K562 (cell line): Measurements from ENCODE around the gene LAMB4. TPM values are rescaled to one million over a fixed set of nuclear protein-coding genes. Genes with fewer than 3 reads are reported as not detected.

Experiments used
- ARID2 ChIP-seq: fragments of 450-650 bp; IDR thresholded peaks from 2 replicates; pipeline ENCODE4 v1.6.1; 2017; ENCODE audit warnings: antibody characterized with exemption, mild to moderate bottlenecking
- ARNT ChIP-seq, 2 experiments: fragments of 450-650 bp; IDR thresholded peaks; 2 replicates each; pipeline ENCODE4 v1.6.1; 2016; ENCODE audit warnings: mild to moderate bottlenecking in 1 of 2
- BCL6 ChIP-seq: fragments of 250-450 bp; sonication (Bioruptor Pico); IDR thresholded peaks from 2 replicates; pipeline ENCODE4 v1.4.0; 2020
- BRD9 ChIP-seq: fragments of 450-650 bp; IDR thresholded peaks from 2 replicates; pipeline ENCODE4 v1.6.1; 2018; ENCODE audit warnings: low read depth; ENCODE audit not compliant: partially characterized antibody
- CBX2 ChIP-seq: fragments of 200-600 bp; sonication (generic); IDR thresholded peaks from one replicate; pipeline ENCODE4 v1.6.1; 2012; ENCODE audit warnings: mild to moderate bottlenecking, low read length, inconsistent platforms; ENCODE audit not compliant: insufficient read depth, poor library complexity, severe bottlenecking
- CREM ChIP-seq: IDR thresholded peaks from 2 replicates; pipeline ENCODE4 v1.6.1; 2014; ENCODE audit warnings: antibody characterized with exemption, low read depth
- DPF2 ChIP-seq: fragments of 450-650 bp; IDR thresholded peaks from 2 replicates; pipeline ENCODE4 v1.6.1; 2016
- HEY1 ChIP-seq: fragments of 250-450 bp; sonication (Bioruptor Pico); IDR thresholded peaks from 2 replicates; pipeline ENCODE4 v1.5.0; 2020; ENCODE audit warnings: mild to moderate bottlenecking, moderate library complexity, borderline replicate concordance
- MAZ ChIP-seq, 2 experiments: fragments of 450-650 bp in 1 of 2; sonication (generic) in 1 of 2; formaldehyde crosslinking; IDR thresholded peaks in 1 of 2; conservative IDR thresholded peaks in 1 of 2; 2 replicates each; pipeline versions ENCODE4 v1.4.0 to v1.5.0; 2020; ENCODE audit warnings: mild to moderate bottlenecking in 1 of 2, missing genetic modification reagents in 1 of 2
- MBD1 ChIP-seq: fragments of 250-450 bp; sonication (Bioruptor Pico); IDR thresholded peaks from 2 replicates; pipeline ENCODE4 v1.8.0; 2022; ENCODE audit warnings: inconsistent platforms
- MEF2A ChIP-seq: IDR thresholded peaks from 2 replicates; pipeline ENCODE4 v1.6.1; 2011; ENCODE audit warnings: low read depth, mild to moderate bottlenecking, low read length, moderate library complexity; ENCODE audit not compliant: control insufficient read depth
- MEF2D ChIP-seq: conservative IDR thresholded peaks from 2 replicates; pipeline ENCODE4 v1.6.1; 2016; ENCODE audit warnings: low read depth, missing genetic modification characterization, missing compliant biosample characterization
- NFE2 ChIP-seq: IDR thresholded peaks from 2 replicates; pipeline ENCODE4 v1.6.1; 2014; ENCODE audit warnings: antibody characterized with exemption, low read depth
- PBX2 ChIP-seq, 2 experiments: IDR thresholded peaks in 1 of 2; conservative IDR thresholded peaks in 1 of 2; 2 replicates each; pipeline ENCODE4 v1.6.1; 2016; ENCODE audit warnings: low read depth in 2 of 2, mild to moderate bottlenecking in 1 of 2, missing compliant biosample characterization in 1 of 2, missing genetic modification characterization in 1 of 2, moderate library complexity in 1 of 2
- POLR2AphosphoS2 ChIP-seq: IDR thresholded peaks from 2 replicates; pipeline ENCODE4 v1.6.1; 2012; ENCODE audit warnings: low read length, improper control_type of control experiment
- SMAD1 ChIP-seq: fragments of 150-350 bp; IDR thresholded peaks from 2 replicates; pipeline ENCODE4 v1.6.1; 2014; ENCODE audit warnings: low read length, low read depth; ENCODE audit not compliant: partially characterized antibody
- SMARCA4 ChIP-seq: fragments of 450-650 bp; IDR thresholded peaks from 2 replicates; pipeline ENCODE4 v1.6.1; 2016
- ZNF134 ChIP-seq: fragments of 250-450 bp; sonication (Bioruptor Pico); conservative IDR thresholded peaks from 2 replicates; pipeline ENCODE4 v1.4.0; 2020
- ZNF644 ChIP-seq: fragments of 200-800 bp; sonication (Bioruptor generic); IDR thresholded peaks from 2 replicates; pipeline ENCODE4 v1.6.1; 2016; ENCODE audit warnings: low read depth, missing genetic modification characterization, missing compliant biosample characterization
- ZNF778 ChIP-seq: fragments of 450-650 bp; formaldehyde crosslinking; IDR thresholded peaks from 2 replicates; pipeline ENCODE4 v1.4.0; 2020; ENCODE audit warnings: mild to moderate bottlenecking, moderate library complexity
- polyA plus RNA-seq, 8 experiments: library from polyadenylated mRNA; depleted of rRNA in 4 of 8; stranded (reverse) in 5 of 8; unstranded in 3 of 8; fragments of >200 nt; fragmentation: Nextera tagmentation in 2 of 8; fragmentation: Illumina TruSeq in 1 of 8; extraction: Ambion mirVana in 2 of 8; extraction: Trizol in 1 of 8; gene quantifications; 2 replicates each; pipeline versions ENCODE4 v1.2.1 to v1.2.3, GENCODE V29; 2011 to 2014; ENCODE audit warnings: inconsistent platforms in 1 of 8, missing spikeins in 1 of 8
- total RNA-seq, 7 experiments: library from RNA; depleted of rRNA in 6 of 7; stranded (reverse); fragments of >200 nt in 6 of 7; fragmentation: Illumina TruSeq in 2 of 7; extraction: Trizol in 2 of 7; gene quantifications; 2 replicates each; pipeline versions ENCODE4 v1.2.1 to v1.2.3, GENCODE V29; 2011 to 2021; ENCODE audit warnings: low replicate concordance in 1 of 7
- TF ChIP-seq, protein P1 (sequence below): fragments of 450-650 bp; IDR thresholded peaks from 2 replicates; pipeline ENCODE4 v1.6.1; 2016; ENCODE audit warnings: low read depth, mild to moderate bottlenecking, moderate library complexity
- TF ChIP-seq, protein P2 (sequence below): IDR thresholded peaks from 2 replicates; pipeline ENCODE4 v1.6.1; 2012; ENCODE audit warnings: low read depth, low read length, improper control_type of control experiment, borderline replicate concordance

LAMB4 gene
- total and polyA plus RNA-seq, 9 of the 15 experiments (the other 6 are each of a cell fraction or from before 2014, with no cell fraction given): 0.06 to 0.13 (median 0.07) TPM; not detected in 6

- TF ChIP-seq, protein P1, sequence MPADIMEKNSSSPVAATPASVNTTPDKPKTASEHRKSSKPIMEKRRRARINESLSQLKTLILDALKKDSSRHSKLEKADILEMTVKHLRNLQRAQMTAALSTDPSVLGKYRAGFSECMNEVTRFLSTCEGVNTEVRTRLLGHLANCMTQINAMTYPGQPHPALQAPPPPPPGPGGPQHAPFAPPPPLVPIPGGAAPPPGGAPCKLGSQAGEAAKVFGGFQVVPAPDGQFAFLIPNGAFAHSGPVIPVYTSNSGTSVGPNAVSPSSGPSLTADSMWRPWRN: 0 out of 2 replicates have a peak, but pooled peaks have one; percentile 10
- no peak for TF ChIP-seq BCL6 (CRISPR knock-in tag)
- peak; percentile 54; the same call in 1 of the 2 replicates for TF ChIP-seq HEY1 (CRISPR knock-in tag)
- TF ChIP-seq SMARCA4: peak; percentile 82; the same call in 1 of the 2 replicates
- TF ChIP-seq MBD1 (CRISPR knock-in tag): no peak
- peak in 1 of 2 experiments; percentile 28; a peak in 1 of 4 replicates for TF ChIP-seq MAZ (CRISPR knock-in tag; conservative IDR thresholded peaks at IDR 0.05 in 1 of 2, IDR thresholded peaks at IDR 0.05 in 1 of 2)
- TF ChIP-seq ZNF134: no peak
- no peak for TF ChIP-seq MEF2A
- no peak for TF ChIP-seq CBX2
- peak; percentile 85 for TF ChIP-seq DPF2
- TF ChIP-seq MEF2D (tag): no peak
- TF ChIP-seq PBX2 (CRISPR knock-in tag; IDR thresholded peaks at IDR 0.05; ENCODE audit: low read depth): no peak
- TF ChIP-seq PBX2 (tag; conservative IDR thresholded peaks at IDR 0.05; ENCODE audit: low read depth): no peak
- TF ChIP-seq SMAD1: no peak
- TF ChIP-seq, protein P2, sequence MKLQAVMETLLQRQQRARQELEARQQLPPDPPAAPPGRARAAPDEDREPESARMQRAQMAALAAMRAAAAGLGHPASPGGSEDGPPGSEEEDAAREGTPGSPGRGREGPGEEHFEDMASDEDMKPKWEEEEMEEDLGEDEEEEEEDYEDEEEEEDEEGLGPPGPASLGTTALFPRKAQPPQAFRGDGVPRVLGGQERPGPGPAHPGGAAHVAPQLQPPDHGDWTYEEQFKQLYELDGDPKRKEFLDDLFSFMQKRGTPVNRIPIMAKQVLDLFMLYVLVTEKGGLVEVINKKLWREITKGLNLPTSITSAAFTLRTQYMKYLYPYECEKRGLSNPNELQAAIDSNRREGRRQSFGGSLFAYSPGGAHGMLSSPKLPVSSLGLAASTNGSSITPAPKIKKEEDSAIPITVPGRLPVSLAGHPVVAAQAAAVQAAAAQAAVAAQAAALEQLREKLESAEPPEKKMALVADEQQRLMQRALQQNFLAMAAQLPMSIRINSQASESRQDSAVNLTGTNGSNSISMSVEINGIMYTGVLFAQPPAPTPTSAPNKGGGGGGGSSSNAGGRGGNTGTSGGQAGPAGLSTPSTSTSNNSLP: no peak
- TF ChIP-seq ARID2: no peak
- TF ChIP-seq ZNF644: 0 out of 2 replicates have a peak, but pooled peaks have one; percentile 49
- no peak for TF ChIP-seq POLR2AphosphoS2
- peak; percentile 97 for TF ChIP-seq NFE2
- TF ChIP-seq BRD9: no peak
- TF ChIP-seq ARNT (IDR thresholded peaks at IDR 0.05): peak in 1 of 2 experiments; percentile 69; a peak in 1 of 4 replicates
- no peak for TF ChIP-seq ZNF778 (CRISPR knock-in tag)
- TF ChIP-seq CREM: no peak
These were observed 26.4 kb downstream of the LAMB4 start (continued) for GRCh38 chr7:108103558-108104298.
